ACC112 (cell line): ENCODE measurements around the gene ESRRB.

Experiments
- H2AFZ ChIP-seq: fragments of 200-600 bp; sonication (generic); one replicate; pipeline ENCODE4 v1.6.0; 2017; ENCODE audit warnings: antibody characterized with exemption, low read length; ENCODE audit not compliant: unreplicated experiment
- H3K27ac ChIP-seq: fragments of 200-600 bp; sonication (generic); 2 replicates; pipeline ENCODE4 v1.5.1; 2014; ENCODE audit warnings: low read depth, mild to moderate bottlenecking, antibody characterized with exemption, low read length, moderate library complexity
- H3K27me3 ChIP-seq: fragments of 200-600 bp; sonication (generic); 2 replicates; pipeline ENCODE4 v1.6.1; 2014; ENCODE audit warnings: mild to moderate bottlenecking, antibody characterized with exemption, low read length, moderate library complexity, mixed read lengths; ENCODE audit not compliant: insufficient read depth
- H3K36me3 ChIP-seq: fragments of 200-600 bp; sonication (generic); 2 replicates; pipeline ENCODE4 v1.6.1; 2016; ENCODE audit warnings: mild to moderate bottlenecking, antibody characterized with exemption, low read length, moderate library complexity, mixed read lengths; ENCODE audit not compliant: insufficient read depth
- H3K4me1 ChIP-seq: fragments of 200-600 bp; sonication (generic); one replicate; pipeline ENCODE4 v1.6.1; 2016; ENCODE audit warnings: low read length, mixed read lengths; ENCODE audit not compliant: insufficient read depth, unreplicated experiment, control insufficient read depth
- H3K4me3 ChIP-seq: fragments of 200-600 bp; sonication (generic); 2 replicates; pipeline ENCODE4 v1.5.1; 2014; ENCODE audit warnings: mild to moderate bottlenecking, low read depth, low read length
- H3K79me2 ChIP-seq: fragments of 200-600 bp; sonication (generic); one replicate; pipeline ENCODE4 v1.6.0; 2016; ENCODE audit warnings: low read length; ENCODE audit not compliant: control insufficient read depth, unreplicated experiment, insufficient read depth

Gene ESRRB

GRCh38 chr14:76426161-76426696 is 50.3 kb downstream of the ESRRB start:
- Histone ChIP-seq H3K4me3 (no peak overlapping the region), H3K4me1 (no peaks in the 10 kb centered on the region), H3K79me2 (no peaks in the 10 kb centered on the region), H3K27ac (no peak overlapping the region), H3K27me3 (peaks cover 7% of the 10 kb centered on the region), H3K36me3 (no peaks in the 10 kb centered on the region), H2AFZ (no peak overlapping the region)

- Histone ChIP-seq H2AFZ (no peak overlapping the region), H3K27me3 (peaks cover 15% of the 10 kb centered on the region)
Measured at GRCh38 chr14:76428611-76429010, 52.7 kb downstream of the ESRRB start.

GRCh38 chr14:76430017-76430416 is 54.1 kb downstream of the ESRRB start:
- no peaks in the 10 kb centered on the region for H3K79me2 ChIP-seq

More at GRCh38 chr14:76428611-76429010, 52.7 kb downstream of the ESRRB start:
- no peak overlapping the region for H3K27ac ChIP-seq
- H3K4me3 ChIP-seq, result no peak overlapping the region
- H3K4me1 ChIP-seq, result no peaks in the 10 kb centered on the region
- H3K36me3 ChIP-seq, result no peaks in the 10 kb centered on the region
- no peaks in the 10 kb centered on the region for H3K79me2 ChIP-seq

GRCh38 chr14:76430475-76430980 is 54.6 kb downstream of the ESRRB start:
- H3K79me2 ChIP-seq, result no peaks in the 10 kb centered on the region
- H3K4me1 ChIP-seq, result no peaks in the 10 kb centered on the region
- H2AFZ ChIP-seq, result no peak overlapping the region
- H3K36me3 ChIP-seq, result no peaks in the 10 kb centered on the region
- no peak overlapping the region for H3K4me3 ChIP-seq
- no peak overlapping the region for H3K27ac ChIP-seq
- peaks cover 28% of the 10 kb centered on the region for H3K27me3 ChIP-seq

More at GRCh38 chr14:76430017-76430416, 54.1 kb downstream of the ESRRB start:
- Histone ChIP-seq H3K4me1 (no peaks in the 10 kb centered on the region), H3K27ac (no peak overlapping the region), H3K36me3 (no peaks in the 10 kb centered on the region), H3K27me3 (peaks cover 28% of the 10 kb centered on the region), H3K4me3 (no peak overlapping the region), H2AFZ (no peak overlapping the region)

GRCh38 chr14:76431538-76431937 is 55.6 kb downstream of the ESRRB start:
- no peaks in the 10 kb centered on the region for H3K79me2 ChIP-seq
- peaks cover 28% of the 10 kb centered on the region for H3K27me3 ChIP-seq
- no peaks in the 10 kb centered on the region for H3K36me3 ChIP-seq
- H3K4me1 ChIP-seq, result no peaks in the 10 kb centered on the region
- no peak overlapping the region for H3K4me3 ChIP-seq
- H3K27ac ChIP-seq, result no peak overlapping the region
- H2AFZ ChIP-seq, result no peak overlapping the region

- H2AFZ ChIP-seq, result no peak overlapping the region
- no peaks in the 10 kb centered on the region for H3K79me2 ChIP-seq
- H3K4me1 ChIP-seq, result no peaks in the 10 kb centered on the region
- peaks cover 28% of the 10 kb centered on the region for H3K27me3 ChIP-seq
- no peak overlapping the region for H3K27ac ChIP-seq
- no peaks in the 10 kb centered on the region for H3K36me3 ChIP-seq
- H3K4me3 ChIP-seq, result no peak overlapping the region
Measured at GRCh38 chr14:76432827-76433752, 57.2 kb downstream of the ESRRB start.

GRCh38 chr14:76434220-76434619 is 58.3 kb downstream of the ESRRB start:
- Histone ChIP-seq H3K4me3 (no peak overlapping the region), H3K4me1 (no peaks in the 10 kb centered on the region), H2AFZ (no peak overlapping the region), H3K27me3 (peaks cover 21% of the 10 kb centered on the region), H3K27ac (no peak overlapping the region), H3K36me3 (no peaks in the 10 kb centered on the region), H3K79me2 (no peaks in the 10 kb centered on the region)

- H3K27me3 ChIP-seq, result peaks cover 18% of the 10 kb centered on the region; the same call in 1 of the 2 replicates
Measured at GRCh38 chr14:76439237-76439775, 63.4 kb downstream of the ESRRB start.

GRCh38 chr14:76446486-76446885 is 70.5 kb downstream of the ESRRB start:
- peaks cover 19% of the 10 kb centered on the region; the same call in 1 of the 2 replicates for H3K27me3 ChIP-seq
- no peaks in the 10 kb centered on the region for H3K4me1 ChIP-seq
- H3K79me2 ChIP-seq, result no peaks in the 10 kb centered on the region
- no peaks in the 10 kb centered on the region for H3K36me3 ChIP-seq
- H3K4me3 ChIP-seq, result no peak overlapping the region
- H3K27ac ChIP-seq, result no peak overlapping the region
- no peak overlapping the region for H2AFZ ChIP-seq

More at GRCh38 chr14:76439237-76439775, 63.4 kb downstream of the ESRRB start:
- Histone ChIP-seq H3K4me3 (no peak overlapping the region), H3K36me3 (no peaks in the 10 kb centered on the region), H3K79me2 (no peaks in the 10 kb centered on the region), H2AFZ (no peak overlapping the region), H3K27ac (no peak overlapping the region), H3K4me1 (no peaks in the 10 kb centered on the region)

- peaks cover 19% of the 10 kb centered on the region; the same call in 1 of the 2 replicates for H3K27me3 ChIP-seq
- H3K27ac ChIP-seq, result no peak overlapping the region
- no peak overlapping the region for H3K4me3 ChIP-seq
Measured at GRCh38 chr14:76446921-76447320, 71.0 kb downstream of the ESRRB start.

More at GRCh38 chr14:76446921-76447320, 71.0 kb downstream of the ESRRB start:
- Histone ChIP-seq H2AFZ (no peak overlapping the region), H3K79me2 (no peaks in the 10 kb centered on the region), H3K4me1 (no peaks in the 10 kb centered on the region), H3K36me3 (no peaks in the 10 kb centered on the region)
